ENCODE results near the gene LLGL1. TPM values are rescaled to one million over a fixed set of nuclear protein-coding genes. Genes with fewer than 3 reads are reported as not detected.
A peak's percentile ranks its signal among the peaks of the same experiment; 100 is the strongest.

Gene LLGL1
- total RNA-seq, 2 donors from 2014 or later, result 17.7 to 33.5 TPM

DNA sequence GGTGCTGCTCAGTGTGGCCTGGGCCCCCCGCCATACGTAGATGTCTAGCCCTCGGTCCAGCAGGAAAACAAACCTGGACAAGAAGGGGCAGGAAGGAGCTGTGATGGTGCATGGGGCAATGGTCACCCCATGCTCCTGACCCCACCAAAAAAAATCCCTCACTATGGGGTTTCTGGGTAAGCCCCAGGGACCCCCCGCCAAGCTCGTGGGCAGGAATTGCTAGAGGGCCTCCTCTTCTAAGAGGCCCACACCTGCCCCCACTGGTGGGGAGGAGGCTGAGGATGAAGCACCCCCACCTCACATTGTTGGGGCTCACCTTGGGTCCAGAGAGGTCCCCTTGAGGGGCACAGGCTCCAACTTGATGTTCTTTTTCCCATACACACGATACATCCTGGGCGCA is 23.4 kb downstream of the LLGL1 start:
- TF ChIP-seq, protein P1, sequence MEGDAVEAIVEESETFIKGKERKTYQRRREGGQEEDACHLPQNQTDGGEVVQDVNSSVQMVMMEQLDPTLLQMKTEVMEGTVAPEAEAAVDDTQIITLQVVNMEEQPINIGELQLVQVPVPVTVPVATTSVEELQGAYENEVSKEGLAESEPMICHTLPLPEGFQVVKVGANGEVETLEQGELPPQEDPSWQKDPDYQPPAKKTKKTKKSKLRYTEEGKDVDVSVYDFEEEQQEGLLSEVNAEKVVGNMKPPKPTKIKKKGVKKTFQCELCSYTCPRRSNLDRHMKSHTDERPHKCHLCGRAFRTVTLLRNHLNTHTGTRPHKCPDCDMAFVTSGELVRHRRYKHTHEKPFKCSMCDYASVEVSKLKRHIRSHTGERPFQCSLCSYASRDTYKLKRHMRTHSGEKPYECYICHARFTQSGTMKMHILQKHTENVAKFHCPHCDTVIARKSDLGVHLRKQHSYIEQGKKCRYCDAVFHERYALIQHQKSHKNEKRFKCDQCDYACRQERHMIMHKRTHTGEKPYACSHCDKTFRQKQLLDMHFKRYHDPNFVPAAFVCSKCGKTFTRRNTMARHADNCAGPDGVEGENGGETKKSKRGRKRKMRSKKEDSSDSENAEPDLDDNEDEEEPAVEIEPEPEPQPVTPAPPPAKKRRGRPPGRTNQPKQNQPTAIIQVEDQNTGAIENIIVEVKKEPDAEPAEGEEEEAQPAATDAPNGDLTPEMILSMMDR (IDR thresholded peaks at IDR 0.05), result no peak
- no peak for TF ChIP-seq POLR2A (IDR thresholded peaks at IDR 0.05)
- no peak for TF ChIP-seq POLR2AphosphoS5 (IDR thresholded peaks at IDR 0.05)
- intact Hi-C loops (cut with DNase I), result no loop called here
- no peak overlapping the region for H3K4me3 ChIP-seq
- no peaks in the 10 kb centered on the region for H3K9me3 ChIP-seq
- WGBS, result 94% methylated on average over 7 of the region's 7 CpGs
- no peak for DNase-seq (ENCODE audit: low spot score)
- no peaks in the 10 kb centered on the region for H3K27me3 ChIP-seq (replicated peaks; ENCODE audit: insufficient read depth)
- H3K27ac ChIP-seq, result no peak overlapping the region
- no peaks in the 10 kb centered on the region for H3K4me1 ChIP-seq (replicated peaks)
- peaks cover 12 to 13% of the 10 kb centered on the region in 2 donors for H3K36me3 ChIP-seq

DNA sequence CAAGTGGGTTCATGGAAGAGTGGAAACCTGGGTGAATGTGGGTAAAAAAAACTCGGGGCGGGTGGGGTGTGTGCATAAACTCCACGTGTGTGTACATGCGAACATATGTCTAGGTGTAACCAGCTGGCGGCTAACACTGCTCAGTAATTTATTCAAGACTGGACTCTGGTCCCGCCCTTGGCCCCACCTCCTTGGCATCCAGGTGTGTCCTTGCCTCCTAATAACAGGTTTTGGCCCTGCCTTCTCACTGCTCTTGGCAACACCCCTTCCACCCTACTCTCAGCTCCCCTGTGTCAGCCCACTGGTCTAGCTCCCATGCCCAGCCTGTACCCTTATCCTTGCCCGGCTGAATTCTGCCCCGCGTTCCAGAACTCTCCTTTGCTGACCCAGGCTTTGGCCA is 24.8 kb downstream of the LLGL1 start:
- DNase-seq (ENCODE audit: low spot score), result peak; percentile 54
- Histone ChIP-seq H3K27ac (no peak overlapping the region), H3K27me3 (replicated peaks; ENCODE audit: insufficient read depth) (no peaks in the 10 kb centered on the region), H3K36me3 (peaks cover 9 to 11% of the 10 kb centered on the region in 2 donors), H3K4me1 (replicated peaks) (no peaks in the 10 kb centered on the region), H3K4me3 (no peak overlapping the region), H3K9me3 (no peaks in the 10 kb centered on the region)
- 79% methylated on average over 9 of the region's 9 CpGs for WGBS
- intact Hi-C loops (cut with DNase I), result no loop called here
- TF ChIP-seq, protein P1 (IDR thresholded peaks at IDR 0.05), result no peak
- no peak for TF ChIP-seq POLR2A (IDR thresholded peaks at IDR 0.05)
- peak; percentile 26 for TF ChIP-seq POLR2AphosphoS5 (IDR thresholded peaks at IDR 0.05)

DNA sequence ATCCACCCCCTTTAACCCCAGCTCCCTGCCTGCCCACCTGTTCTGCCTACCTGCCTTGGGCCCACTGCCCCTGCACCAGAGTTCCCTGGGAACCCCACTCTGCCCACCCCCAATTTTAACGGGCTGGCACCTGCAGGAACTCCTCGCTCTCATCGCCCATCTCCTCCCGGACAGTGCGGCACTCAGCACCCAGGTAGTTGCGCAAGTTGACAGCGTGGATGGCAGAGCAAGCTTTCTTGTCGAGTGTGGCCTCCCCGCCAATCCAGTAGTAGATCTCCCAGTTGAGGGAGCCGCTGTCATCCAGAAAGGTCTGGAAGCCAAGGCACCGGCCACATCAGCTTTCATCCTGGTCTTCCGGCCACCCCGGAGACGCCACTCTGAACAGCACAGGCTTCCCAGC is 25.3 kb downstream of the LLGL1 start:
- intact Hi-C loops (cut with DNase I), result no loop called here
- Histone ChIP-seq H3K27ac (no peak overlapping the region), H3K9me3 (no peaks in the 10 kb centered on the region), H3K36me3 (peaks cover 6 to 7% of the 10 kb centered on the region in 2 donors), H3K4me3 (no peak overlapping the region), H3K27me3 (replicated peaks; ENCODE audit: insufficient read depth) (no peaks in the 10 kb centered on the region), H3K4me1 (replicated peaks) (no peaks in the 10 kb centered on the region)
- no peak for DNase-seq (ENCODE audit: low spot score)
- no peak for TF ChIP-seq POLR2A (IDR thresholded peaks at IDR 0.05)
- TF ChIP-seq POLR2AphosphoS5 (IDR thresholded peaks at IDR 0.05), result no peak
- TF ChIP-seq, protein P1 (IDR thresholded peaks at IDR 0.05), result no peak
- WGBS, result 93% methylated on average over 14 of the region's 14 CpGs

DNA sequence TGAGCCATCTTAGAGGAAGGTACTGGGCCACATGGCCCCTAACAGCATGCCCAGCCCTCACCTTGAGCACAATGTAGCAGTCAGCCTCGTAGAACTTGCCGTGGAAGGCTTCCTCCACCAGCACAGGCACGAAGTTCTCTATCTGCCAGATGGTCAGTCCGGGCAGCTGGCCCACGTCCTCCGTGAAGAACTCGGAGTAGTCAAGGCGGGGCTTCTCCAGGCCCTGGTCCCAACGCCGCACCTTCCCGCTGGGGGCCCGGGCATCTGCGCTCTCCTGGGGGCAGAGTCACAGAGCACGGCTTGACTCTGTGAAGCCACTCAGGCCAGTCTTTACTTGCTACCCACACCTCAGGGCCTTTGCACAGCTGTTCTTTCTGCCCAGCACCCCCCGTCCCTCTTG is 25.8 kb downstream of the LLGL1 start:
- Histone ChIP-seq H3K27me3 (replicated peaks; ENCODE audit: insufficient read depth) (no peaks in the 10 kb centered on the region), H3K36me3 (peaks cover 5 to 7% of the 10 kb centered on the region in 2 donors), H3K9me3 (no peaks in the 10 kb centered on the region), H3K4me3 (no peak overlapping the region), H3K4me1 (replicated peaks) (no peaks in the 10 kb centered on the region), H3K27ac (no peak overlapping the region)
- DNase-seq (ENCODE audit: low spot score), result no peak
- TF ChIP-seq, protein P1 (IDR thresholded peaks at IDR 0.05), result no peak
- TF ChIP-seq POLR2A (IDR thresholded peaks at IDR 0.05) (no peak), POLR2AphosphoS5 (IDR thresholded peaks at IDR 0.05) (no peak)
- intact Hi-C loops (cut with DNase I), result no loop called here
- 84% methylated on average over 15 of the region's 15 CpGs for WGBS

DNA sequence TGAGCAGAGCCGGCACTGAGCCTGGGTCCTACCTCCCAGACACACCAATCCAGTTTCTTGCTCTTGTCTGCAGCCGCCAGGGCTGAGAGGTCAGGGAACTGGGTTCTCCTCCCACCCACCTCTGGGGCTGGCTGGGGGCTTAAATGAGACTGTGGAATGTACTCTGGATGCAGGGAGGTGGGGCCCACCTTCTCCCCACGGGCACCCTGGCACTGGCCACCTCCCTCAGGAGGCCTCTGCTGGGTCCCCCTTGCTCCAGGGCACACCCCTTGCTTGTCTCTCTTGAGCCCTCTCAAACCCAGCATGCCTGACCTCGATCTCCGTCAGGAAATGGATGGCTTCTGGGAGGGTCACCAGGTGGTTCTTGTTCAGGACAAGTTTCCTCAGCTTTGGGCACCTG is 26.7 kb downstream of the LLGL1 start:
- Histone ChIP-seq H3K4me3 (no peak overlapping the region), H3K36me3 (peaks cover 5 to 7% of the 10 kb centered on the region in 2 donors), H3K27me3 (replicated peaks; ENCODE audit: insufficient read depth) (no peaks in the 10 kb centered on the region), H3K9me3 (no peaks in the 10 kb centered on the region), H3K27ac (no peak overlapping the region), H3K4me1 (replicated peaks) (peaks cover 6% of the 10 kb centered on the region)
- intact Hi-C loops (cut with DNase I), result no loop called here
- WGBS, result 89% methylated on average over 5 of the region's 5 CpGs
- TF ChIP-seq, protein P1 (IDR thresholded peaks at IDR 0.05), result no peak
- TF ChIP-seq POLR2AphosphoS5 (IDR thresholded peaks at IDR 0.05) (no peak), POLR2A (IDR thresholded peaks at IDR 0.05) (no peak)
- DNase-seq (ENCODE audit: low spot score), result no peak

Measured in prostate gland (tissue), 2 donors.